Measurements from ENCODE around the gene CLN5.

CLN5 gene

GRCh38 chr13:76991796-76992547 is at the start of gene CLN5:
TSS of gene CLN5 (plus strand) at chr13:76992081. CDS start at chr13:76992099, 18 bp downstream.
- peak within 1 kb of the TSS; percentile 80 for H3K4me3 ChIP-seq
- H3K27me3 ChIP-seq: no peaks in the 10 kb centered on the region
- H4K20me1 ChIP-seq: no peaks in the 10 kb centered on the region
- peaks cover 24% of the 10 kb centered on the region for H3K4me1 ChIP-seq
- H3K27ac ChIP-seq: peak within 1 kb of the TSS; percentile 80
- H3K4me2 ChIP-seq: peak within 1 kb of the TSS; percentile 96
- peaks cover 18% of the 10 kb centered on the region for H3K36me3 ChIP-seq
- no peak for TF ChIP-seq Cebpa-rat (IDR thresholded peaks at IDR 0.05)
- H3K9ac ChIP-seq: peak within 1 kb of the TSS; percentile 88
- no peaks in the 10 kb centered on the region for H3K9me3 ChIP-seq

GRCh38 chr13:76942363-76942762 is 49.5 kb upstream of the CLN5 start:
- no peak overlapping the region for H3K4me3 ChIP-seq
- H3K36me3 ChIP-seq: no peaks in the 10 kb centered on the region
- no peak overlapping the region for H3K4me2 ChIP-seq
- H3K9me3 ChIP-seq: 0 out of 2 replicates have a peak, but pooled peaks cover 3% of the 10 kb centered on the region
- no peaks in the 10 kb centered on the region for H3K27me3 ChIP-seq
- no peak overlapping the region for H3K27ac ChIP-seq
- peaks cover 17% of the 10 kb centered on the region for H3K4me1 ChIP-seq
- H4K20me1 ChIP-seq: no peaks in the 10 kb centered on the region
- TF ChIP-seq Cebpa-rat (IDR thresholded peaks at IDR 0.05): no peak
- H3K9ac ChIP-seq: no peak overlapping the region

GRCh38 chr13:76943646-76944045 is 48.2 kb upstream of the CLN5 start:
- TF ChIP-seq Cebpa-rat (IDR thresholded peaks at IDR 0.05): no peak
- Histone ChIP-seq H3K4me1 (peaks cover 17% of the 10 kb centered on the region), H3K9ac (no peak overlapping the region), H3K27me3 (no peaks in the 10 kb centered on the region), H3K36me3 (no peaks in the 10 kb centered on the region), H4K20me1 (no peaks in the 10 kb centered on the region), H3K4me2 (no peak overlapping the region), H3K4me3 (no peak overlapping the region), H3K9me3 (0 out of 2 replicates have a peak, but pooled peaks cover 3% of the 10 kb centered on the region), H3K27ac (no peak overlapping the region)

GRCh38 chr13:76944456-76944855 is 47.4 kb upstream of the CLN5 start:
- H3K4me3 ChIP-seq: no peak overlapping the region
- H3K27me3 ChIP-seq: no peaks in the 10 kb centered on the region
- no peak overlapping the region for H3K27ac ChIP-seq
- no peak overlapping the region for H3K9ac ChIP-seq
- H3K4me1 ChIP-seq: peaks cover 17% of the 10 kb centered on the region
- TF ChIP-seq Cebpa-rat (IDR thresholded peaks at IDR 0.05): no peak
- no peaks in the 10 kb centered on the region for H4K20me1 ChIP-seq
- no peaks in the 10 kb centered on the region for H3K36me3 ChIP-seq
- H3K9me3 ChIP-seq: 0 out of 2 replicates have a peak, but pooled peaks cover 3% of the 10 kb centered on the region
- no peak overlapping the region for H3K4me2 ChIP-seq

GRCh38 chr13:76948149-76948548 is 43.7 kb upstream of the CLN5 start, which contains the start of gene ACOD1:
TSS of gene ACOD1 (plus strand) at chr13:76948511. CDS start at chr13:76948559, 48 bp downstream.
- no peak for TF ChIP-seq Cebpa-rat (IDR thresholded peaks at IDR 0.05)
- H3K36me3 ChIP-seq: no peaks in the 10 kb centered on the region
- H3K9me3 ChIP-seq: 0 out of 2 replicates have a peak, but pooled peaks cover 3% of the 10 kb centered on the region
- no peaks in the 10 kb centered on the region for H3K4me1 ChIP-seq
- no peak within 1 kb of the TSS for H3K27ac ChIP-seq
- H3K4me3 ChIP-seq: no peak within 1 kb of the TSS
- no peak within 1 kb of the TSS for H3K9ac ChIP-seq
- H3K4me2 ChIP-seq: no peak within 1 kb of the TSS
- H3K27me3 ChIP-seq: no peaks in the 10 kb centered on the region
- H4K20me1 ChIP-seq: no peaks in the 10 kb centered on the region

GRCh38 chr13:76950101-76950500 is 41.8 kb upstream of the CLN5 start:
- Histone ChIP-seq H3K4me3 (no peak overlapping the region), H3K27ac (no peak overlapping the region), H3K4me2 (no peak overlapping the region), H3K9me3 (0 out of 2 replicates have a peak, but pooled peaks cover 3% of the 10 kb centered on the region), H3K36me3 (no peaks in the 10 kb centered on the region), H3K9ac (no peak overlapping the region), H4K20me1 (no peaks in the 10 kb centered on the region), H3K4me1 (no peaks in the 10 kb centered on the region), H3K27me3 (no peaks in the 10 kb centered on the region)
- TF ChIP-seq Cebpa-rat (IDR thresholded peaks at IDR 0.05): no peak

- no peak overlapping the region for H3K27ac ChIP-seq
- H3K27me3 ChIP-seq: no peaks in the 10 kb centered on the region
- no peak overlapping the region for H3K4me2 ChIP-seq
- no peaks in the 10 kb centered on the region for H4K20me1 ChIP-seq
- TF ChIP-seq Cebpa-rat (IDR thresholded peaks at IDR 0.05): no peak
- H3K9ac ChIP-seq: no peak overlapping the region
- H3K4me1 ChIP-seq: no peaks in the 10 kb centered on the region
- peaks cover 17% of the 10 kb centered on the region for H3K9me3 ChIP-seq
- no peak overlapping the region for H3K4me3 ChIP-seq
- H3K36me3 ChIP-seq: no peaks in the 10 kb centered on the region
Observed at GRCh38 chr13:76953968-76954367, 37.9 kb upstream of the CLN5 start.

GRCh38 chr13:76954538-76954937 is 37.3 kb upstream of the CLN5 start:
- H3K4me3 ChIP-seq: no peak overlapping the region
- H3K36me3 ChIP-seq: no peaks in the 10 kb centered on the region
- peaks cover 22% of the 10 kb centered on the region for H3K9me3 ChIP-seq
- H3K27ac ChIP-seq: no peak overlapping the region
- no peaks in the 10 kb centered on the region for H3K4me1 ChIP-seq
- no peaks in the 10 kb centered on the region for H4K20me1 ChIP-seq
- no peak for TF ChIP-seq Cebpa-rat (IDR thresholded peaks at IDR 0.05)
- no peak overlapping the region for H3K4me2 ChIP-seq
- H3K27me3 ChIP-seq: no peaks in the 10 kb centered on the region
- no peak overlapping the region for H3K9ac ChIP-seq

GRCh38 chr13:76955193-76955592 is 36.7 kb upstream of the CLN5 start:
- no peak for TF ChIP-seq Cebpa-rat (IDR thresholded peaks at IDR 0.05)
- no peaks in the 10 kb centered on the region for H3K4me1 ChIP-seq
- no peak overlapping the region for H3K9ac ChIP-seq
- H4K20me1 ChIP-seq: no peaks in the 10 kb centered on the region
- H3K36me3 ChIP-seq: no peaks in the 10 kb centered on the region
- H3K4me2 ChIP-seq: no peak overlapping the region
- H3K4me3 ChIP-seq: no peak overlapping the region
- H3K9me3 ChIP-seq: peaks cover 29% of the 10 kb centered on the region
- H3K27me3 ChIP-seq: no peaks in the 10 kb centered on the region
- H3K27ac ChIP-seq: no peak overlapping the region

- Histone ChIP-seq H3K27ac (no peak overlapping the region), H3K9ac (no peak overlapping the region), H3K27me3 (no peaks in the 10 kb centered on the region), H3K9me3 (peaks cover 34% of the 10 kb centered on the region), H3K36me3 (no peaks in the 10 kb centered on the region), H3K4me1 (no peaks in the 10 kb centered on the region), H4K20me1 (no peaks in the 10 kb centered on the region), H3K4me2 (no peak overlapping the region), H3K4me3 (no peak overlapping the region)
- TF ChIP-seq Cebpa-rat (IDR thresholded peaks at IDR 0.05): no peak
Observed at GRCh38 chr13:76955661-76956060, 36.2 kb upstream of the CLN5 start.

Measured in BLaER1 (cell line).